ENCODE data around the gene TRIO. TPM values are rescaled to one million over a fixed set of nuclear protein-coding genes. Genes with fewer than 3 reads are reported as not detected.

Gene TRIO
- total and polyA plus RNA-seq, 4 donors = 23.8 to 243 (median 110) TPM

DNA sequence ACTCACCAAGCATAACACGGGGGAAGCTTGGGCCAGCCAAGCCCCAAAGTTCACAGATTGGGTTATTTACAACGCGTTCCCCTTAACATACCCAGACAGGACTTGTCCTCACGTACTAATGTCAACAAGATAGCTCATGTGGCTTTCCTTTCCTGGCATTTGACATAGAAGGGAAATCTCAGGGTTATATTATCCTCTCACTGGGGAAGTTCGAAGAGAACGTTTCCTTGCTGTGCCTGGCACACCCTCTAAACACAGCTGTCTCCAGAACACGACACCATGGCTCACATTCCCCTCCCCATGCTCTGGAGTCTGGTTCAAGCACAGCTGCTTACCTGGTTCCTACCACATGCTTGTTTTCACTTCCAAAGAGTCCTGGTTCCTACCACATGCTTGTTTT lies 391.6 kb downstream of the TRIO start:
- Histone ChIP-seq H3K27ac (ENCODE audit: low read depth in 1 of 2, low read length in 1 of 2) (no peak overlapping the region), H3K9ac (ENCODE audit: insufficient read depth in 1 of 2, low read length in 2 of 2) (no peak overlapping the region), H3K9me3 (ENCODE audit: control insufficient read depth in 4 of 4, insufficient read depth in 3 of 4, low read length in 3 of 4) (no peaks in the 10 kb centered on the region), H3K36me3 (ENCODE audit: control insufficient read depth in 4 of 4, insufficient read depth in 4 of 4, low read length in 4 of 4) (no peaks in the 10 kb centered on the region), H3K4me3 (no peak overlapping the region), H3K27me3 (ENCODE audit: control insufficient read depth in 3 of 3, insufficient read depth in 3 of 3, low read length in 2 of 3) (no peaks in the 10 kb centered on the region), H3K4me1 (ENCODE audit: control insufficient read depth in 5 of 5, insufficient read depth in 5 of 5, low read length in 5 of 5) (no peaks in the 10 kb centered on the region)
- 6 to 17% methylated on average over 7 of the region's 7 CpGs for WGBS, 2 donors
- no peak for ATAC-seq (ENCODE audit: insufficient read depth, low FRiP score)
- TF ChIP-seq, protein P1, sequence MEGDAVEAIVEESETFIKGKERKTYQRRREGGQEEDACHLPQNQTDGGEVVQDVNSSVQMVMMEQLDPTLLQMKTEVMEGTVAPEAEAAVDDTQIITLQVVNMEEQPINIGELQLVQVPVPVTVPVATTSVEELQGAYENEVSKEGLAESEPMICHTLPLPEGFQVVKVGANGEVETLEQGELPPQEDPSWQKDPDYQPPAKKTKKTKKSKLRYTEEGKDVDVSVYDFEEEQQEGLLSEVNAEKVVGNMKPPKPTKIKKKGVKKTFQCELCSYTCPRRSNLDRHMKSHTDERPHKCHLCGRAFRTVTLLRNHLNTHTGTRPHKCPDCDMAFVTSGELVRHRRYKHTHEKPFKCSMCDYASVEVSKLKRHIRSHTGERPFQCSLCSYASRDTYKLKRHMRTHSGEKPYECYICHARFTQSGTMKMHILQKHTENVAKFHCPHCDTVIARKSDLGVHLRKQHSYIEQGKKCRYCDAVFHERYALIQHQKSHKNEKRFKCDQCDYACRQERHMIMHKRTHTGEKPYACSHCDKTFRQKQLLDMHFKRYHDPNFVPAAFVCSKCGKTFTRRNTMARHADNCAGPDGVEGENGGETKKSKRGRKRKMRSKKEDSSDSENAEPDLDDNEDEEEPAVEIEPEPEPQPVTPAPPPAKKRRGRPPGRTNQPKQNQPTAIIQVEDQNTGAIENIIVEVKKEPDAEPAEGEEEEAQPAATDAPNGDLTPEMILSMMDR (IDR thresholded peaks at IDR 0.05; ENCODE audit: control extremely low read depth, extremely low read depth) = no peak
- DNase-seq = peak in 2 of 3 donors; percentile 33 to 51

DNA sequence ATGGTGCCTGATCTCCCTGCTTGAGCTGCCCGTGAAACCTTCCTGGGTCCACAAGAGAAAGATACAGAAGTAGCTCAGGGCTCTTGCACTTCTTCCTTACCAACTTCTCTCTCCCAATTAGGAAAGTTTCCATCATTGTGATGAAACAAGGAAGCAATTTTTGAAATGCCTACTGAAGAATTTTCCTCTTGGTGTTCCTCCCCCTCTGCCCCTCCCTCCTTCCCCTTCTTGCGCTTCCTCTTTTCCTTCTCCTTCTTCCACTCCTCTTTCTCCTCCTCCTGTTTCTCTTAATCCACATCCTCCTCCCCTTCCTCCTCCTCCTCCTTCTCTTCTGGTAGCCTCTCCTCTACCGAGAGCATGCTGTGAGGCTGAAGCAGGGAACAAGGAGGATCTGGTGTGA lies 402.2 kb downstream of the TRIO start:
- Histone ChIP-seq H3K27me3 (ENCODE audit: control insufficient read depth in 3 of 3, insufficient read depth in 3 of 3, low read length in 2 of 3) (no peaks in the 10 kb centered on the region), H3K4me3 (no peak overlapping the region), H3K36me3 (ENCODE audit: control insufficient read depth in 4 of 4, insufficient read depth in 4 of 4, low read length in 4 of 4) (no peaks in the 10 kb centered on the region), H3K9me3 (ENCODE audit: control insufficient read depth in 4 of 4, insufficient read depth in 3 of 4, low read length in 3 of 4) (peaks cover 0 to 6% (median 0%) of the 10 kb centered on the region in 4 donors), H3K9ac (ENCODE audit: insufficient read depth in 1 of 2, low read length in 2 of 2) (no peak overlapping the region), H3K4me1 (ENCODE audit: control insufficient read depth in 5 of 5, insufficient read depth in 5 of 5, low read length in 5 of 5) (no peaks in the 10 kb centered on the region), H3K27ac (ENCODE audit: low read depth in 1 of 2, low read length in 1 of 2) (no peak overlapping the region)
- DNase-seq (peak in 2 of 3 donors; percentile 15 to 21), ATAC-seq (ENCODE audit: insufficient read depth, low FRiP score) (peak; percentile 53)
- WGBS, 2 donors = 29 to 46% methylated on average over 3 of the region's 3 CpGs
- TF ChIP-seq, protein P1 (IDR thresholded peaks at IDR 0.05; ENCODE audit: control extremely low read depth, extremely low read depth) = no peak

DNA sequence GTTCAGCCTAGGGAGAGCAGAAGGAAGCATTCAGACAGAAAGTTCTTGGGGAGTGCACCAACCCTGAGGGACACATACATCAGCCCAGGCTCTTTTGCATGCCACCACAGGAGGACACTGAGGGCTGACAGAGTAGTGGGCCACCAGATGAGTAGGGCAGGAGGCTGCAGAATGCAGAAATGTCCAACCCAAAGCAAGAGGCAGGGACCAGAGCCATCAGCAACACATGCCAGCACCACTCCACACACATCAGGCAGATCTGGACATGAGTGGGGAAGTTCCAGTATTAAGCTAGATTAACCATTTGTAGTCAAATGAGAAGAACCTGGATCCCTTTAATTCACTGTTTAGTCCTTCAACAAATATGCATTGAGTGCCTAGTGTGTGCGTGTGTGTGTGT lies 402.7 kb downstream of the TRIO start:
- TF ChIP-seq, protein P1 (IDR thresholded peaks at IDR 0.05; ENCODE audit: control extremely low read depth, extremely low read depth) = no peak
- peaks cover 0 to 6% (median 0%) of the 10 kb centered on the region in 4 donors for H3K9me3 ChIP-seq (ENCODE audit: control insufficient read depth in 4 of 4, insufficient read depth in 3 of 4, low read length in 3 of 4)
- no peak overlapping the region for H3K4me3 ChIP-seq
- no peak overlapping the region for H3K9ac ChIP-seq (ENCODE audit: insufficient read depth in 1 of 2, low read length in 2 of 2)
- no peaks in the 10 kb centered on the region for H3K27me3 ChIP-seq (ENCODE audit: control insufficient read depth in 3 of 3, insufficient read depth in 3 of 3, low read length in 2 of 3)
- H3K4me1 ChIP-seq (ENCODE audit: control insufficient read depth in 5 of 5, insufficient read depth in 5 of 5, low read length in 5 of 5) = no peaks in the 10 kb centered on the region
- 56 to 58% methylated on average over 1 of the region's 1 CpG for WGBS, 2 donors
- no peak for DNase-seq
- H3K27ac ChIP-seq (ENCODE audit: low read depth in 1 of 2, low read length in 1 of 2) = no peak overlapping the region
- ATAC-seq (ENCODE audit: insufficient read depth, low FRiP score) = no peak
- H3K36me3 ChIP-seq (ENCODE audit: control insufficient read depth in 4 of 4, insufficient read depth in 4 of 4, low read length in 4 of 4) = no peaks in the 10 kb centered on the region

DNA sequence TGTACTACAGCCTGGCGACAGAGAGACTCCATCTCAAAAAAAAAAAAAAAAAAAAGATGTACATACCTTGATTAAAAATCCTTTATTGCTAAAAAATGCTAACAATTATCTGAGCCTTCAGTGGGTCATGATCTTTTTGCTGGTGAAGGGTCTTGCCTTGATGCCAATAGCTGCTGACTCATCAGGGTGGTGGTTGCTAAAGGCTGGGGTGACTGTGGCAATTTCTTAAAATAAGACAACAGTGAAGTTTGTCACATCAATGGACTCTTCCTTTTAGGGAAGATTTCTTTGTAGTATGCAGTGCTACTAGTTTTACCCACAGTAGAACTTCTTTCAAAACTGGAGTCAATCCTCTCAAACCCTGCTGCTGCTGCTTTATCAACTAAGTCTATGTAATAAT lies 404.5 kb downstream of the TRIO start:
- DNase-seq (no peak), ATAC-seq (ENCODE audit: insufficient read depth, low FRiP score) (no peak)
- Histone ChIP-seq H3K9ac (ENCODE audit: insufficient read depth in 1 of 2, low read length in 2 of 2) (no peak overlapping the region), H3K27me3 (ENCODE audit: control insufficient read depth in 3 of 3, insufficient read depth in 3 of 3, low read length in 2 of 3) (no peaks in the 10 kb centered on the region), H3K4me1 (ENCODE audit: control insufficient read depth in 5 of 5, insufficient read depth in 5 of 5, low read length in 5 of 5) (no peaks in the 10 kb centered on the region), H3K9me3 (ENCODE audit: control insufficient read depth in 4 of 4, insufficient read depth in 3 of 4, low read length in 3 of 4) (peaks cover 0 to under 1% (median 0%) of the 10 kb centered on the region in 4 donors), H3K36me3 (ENCODE audit: control insufficient read depth in 4 of 4, insufficient read depth in 4 of 4, low read length in 4 of 4) (no peaks in the 10 kb centered on the region), H3K4me3 (no peak overlapping the region), H3K27ac (ENCODE audit: low read depth in 1 of 2, low read length in 1 of 2) (no peak overlapping the region)
- TF ChIP-seq, protein P1 (IDR thresholded peaks at IDR 0.05; ENCODE audit: control extremely low read depth, extremely low read depth) = no peak
- 82 to 96% methylated on average over 1 of the region's 1 CpG for WGBS, 2 donors

Measured in lung (tissue), 12 donors.